Mononuclear cell (primary cell): ENCODE data around the gene XPNPEP3. TPM values are rescaled to one million over a fixed set of nuclear protein-coding genes. Genes with fewer than 3 reads are reported as not detected.
"Not testable (repeated sequence)": the region's sequence is repeated elsewhere in the genome, so short reads cannot be mapped to it uniquely, and the experiment has no call there.

ENCODE experiments used
- H3K27me3 ChIP-seq: 2 replicates; pipeline ENCODE4 v1.6.0; 2011; ENCODE audit warnings: low read length, control low read depth; ENCODE audit not compliant: insufficient read depth
- H3K4me1 ChIP-seq: 2 replicates; pipeline ENCODE4 v1.5.1; 2011; ENCODE audit warnings: mild to moderate bottlenecking, low read length, control low read depth; ENCODE audit not compliant: insufficient read depth
- H3K4me3 ChIP-seq: 2 replicates; pipeline ENCODE4 v1.5.1; 2011; ENCODE audit warnings: mild to moderate bottlenecking, low read length, moderate library complexity
- H3K9me3 ChIP-seq: 2 replicates; pipeline ENCODE4 v1.5.1; 2011; ENCODE audit warnings: low read depth, mild to moderate bottlenecking, control low read depth, low read length
- total RNA-seq: library from RNA; depleted of rRNA; stranded (reverse); fragments of >200 nt; gene quantifications from one replicate; pipeline ENCODE4 v1.2.3, GENCODE V29; 2012

XPNPEP3 gene
- total RNA-seq, 1 donor = 11.0 TPM

- Histone ChIP-seq H3K9me3 (no peaks in the 10 kb centered on the region), H3K4me1 (no peaks in the 10 kb centered on the region), H3K4me3 (no peak overlapping the region)
Measured at GRCh38 chr22:40844951-40845350, 12.0 kb upstream of the XPNPEP3 start.

GRCh38 chr22:40845816-40846215 lies 11.1 kb upstream of the XPNPEP3 start:
- H3K27me3 ChIP-seq, H3K4me3 ChIP-seq: not testable (repeated sequence)

More at GRCh38 chr22:40844951-40845350, 12.0 kb upstream of the XPNPEP3 start:
- H3K27me3 ChIP-seq = no peaks in the 10 kb centered on the region

GRCh38 chr22:40853333-40853732 lies 3.6 kb upstream of the XPNPEP3 start:
- peaks cover 34% of the 10 kb centered on the region for H3K4me1 ChIP-seq
- H3K27me3 ChIP-seq = no peaks in the 10 kb centered on the region
- no peaks in the 10 kb centered on the region for H3K9me3 ChIP-seq
- H3K4me3 ChIP-seq = no peak overlapping the region

More at GRCh38 chr22:40845816-40846215, 11.1 kb upstream of the XPNPEP3 start:
- H3K9me3 ChIP-seq, H3K4me1 ChIP-seq: not testable (repeated sequence)

- Histone ChIP-seq H3K4me1 (peaks cover 34% of the 10 kb centered on the region), H3K4me3 (no peak overlapping the region), H3K9me3 (no peaks in the 10 kb centered on the region), H3K27me3 (no peaks in the 10 kb centered on the region)
Measured at GRCh38 chr22:40853961-40854360, 3.0 kb upstream of the XPNPEP3 start.

- Histone ChIP-seq H3K9me3 (no peaks in the 10 kb centered on the region), H3K4me1 (peaks cover 34% of the 10 kb centered on the region), H3K4me3 (peak overlapping the region; percentile 90), H3K27me3 (no peaks in the 10 kb centered on the region)
Measured at GRCh38 chr22:40855071-40855978, 1.6 kb upstream of the XPNPEP3 start.

- Histone ChIP-seq H3K27me3 (no peaks in the 10 kb centered on the region), H3K9me3 (no peaks in the 10 kb centered on the region), H3K4me3 (peak overlapping the region; percentile 90), H3K4me1 (peaks cover 34% of the 10 kb centered on the region)
Measured at GRCh38 chr22:40855979-40856512, 902 bp upstream of the XPNPEP3 start.

DNA sequence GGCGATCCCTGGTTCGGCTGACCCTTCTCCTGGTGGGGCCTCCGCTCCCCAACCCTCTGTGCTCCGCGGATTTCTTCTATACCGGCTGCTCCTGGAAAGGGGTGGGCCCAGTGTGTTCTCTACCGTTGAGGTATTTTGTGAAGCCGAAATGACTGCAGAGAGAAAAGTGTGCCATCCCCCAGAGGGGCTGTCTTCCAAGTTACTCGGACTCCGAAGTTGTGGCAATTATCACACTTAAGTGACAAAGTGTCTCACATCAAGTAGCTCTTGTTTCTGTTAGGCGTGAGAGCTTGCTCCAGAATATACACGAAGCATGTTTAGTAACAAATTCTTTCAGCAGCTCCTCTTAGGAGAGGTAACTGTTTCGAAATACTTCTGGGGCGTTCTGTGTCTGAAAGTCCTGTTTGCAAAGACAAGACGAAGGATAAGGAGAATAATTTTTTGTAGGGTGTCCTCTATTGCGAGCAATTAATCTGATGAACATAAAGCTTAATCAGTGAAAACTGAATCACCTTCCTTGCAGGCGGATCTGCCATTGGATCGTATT lies 434 bp downstream of the XPNPEP3 start:
- no peaks in the 10 kb centered on the region for H3K9me3 ChIP-seq
- H3K4me3 ChIP-seq = peak overlapping the region; percentile 90
- peaks cover 34% of the 10 kb centered on the region for H3K4me1 ChIP-seq
- no peaks in the 10 kb centered on the region for H3K27me3 ChIP-seq

DNA sequence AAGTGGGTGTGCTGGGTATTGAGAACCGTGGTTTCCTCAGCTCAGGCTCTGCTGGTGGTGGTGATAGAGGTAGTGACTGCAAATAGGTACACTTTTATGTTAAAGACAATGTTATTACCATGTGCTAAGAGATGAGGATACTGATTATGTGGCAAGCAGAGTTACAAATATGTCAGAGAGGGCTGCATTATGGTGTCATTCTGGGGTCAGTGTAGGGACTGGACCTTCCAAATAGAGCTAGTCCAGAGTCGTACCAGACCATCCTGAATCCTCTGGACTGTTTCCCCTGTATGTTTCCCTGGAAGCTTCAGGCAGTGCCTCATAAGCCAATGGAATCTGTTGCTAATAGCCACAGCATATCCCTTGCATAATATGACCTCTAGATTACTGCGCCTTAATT lies 5.1 kb downstream of the XPNPEP3 start, which contains the start of gene DNAJB7:
Gene DNAJB7, minus strand, starts transcription at position 101 of the 400 bp plus-strand sequence. CDS start 119 bp downstream, outside the sequence.
- no peaks in the 10 kb centered on the region for H3K27me3 ChIP-seq
- no peaks in the 10 kb centered on the region for H3K9me3 ChIP-seq
- no peak within 1 kb of the TSS for H3K4me3 ChIP-seq
- peaks cover 24% of the 10 kb centered on the region for H3K4me1 ChIP-seq

GRCh38 chr22:40862537-40862936 lies 5.6 kb downstream of the XPNPEP3 start:
- Histone ChIP-seq H3K9me3 (no peaks in the 10 kb centered on the region), H3K4me3 (no peak overlapping the region), H3K4me1 (peaks cover 20% of the 10 kb centered on the region), H3K27me3 (no peaks in the 10 kb centered on the region)

DNA sequence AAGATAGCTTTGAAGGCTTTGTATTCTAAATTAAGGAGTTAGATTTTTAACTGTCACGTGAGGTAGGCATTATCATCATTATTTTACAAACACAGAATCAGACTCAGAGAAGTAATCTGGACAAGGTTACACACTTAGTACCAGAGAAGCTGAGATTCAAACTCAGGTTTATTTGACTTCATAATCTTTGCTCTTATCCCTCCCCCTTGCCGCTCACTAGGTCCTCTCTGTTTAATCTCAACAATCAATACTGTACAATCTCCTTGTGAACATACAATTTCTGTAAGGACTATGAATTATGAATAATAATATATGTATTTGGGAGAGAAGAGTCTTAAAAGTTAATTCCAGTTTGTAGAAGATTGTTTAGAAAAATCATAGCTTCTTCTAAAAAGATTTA lies 10.2 kb downstream of the XPNPEP3 start:
- Histone ChIP-seq H3K4me1 (peaks cover 12% of the 10 kb centered on the region), H3K27me3 (no peaks in the 10 kb centered on the region)

GRCh38 chr22:40868379-40868778 lies 11.4 kb downstream of the XPNPEP3 start:
- H3K9me3 ChIP-seq, H3K4me3 ChIP-seq, H3K27me3 ChIP-seq: not testable (repeated sequence)
- H3K4me1 ChIP-seq = peaks cover 12% of the 10 kb centered on the region

More for the DNA sequence above, 10.2 kb downstream of the XPNPEP3 start:
- H3K4me3 ChIP-seq = no peak overlapping the region
- no peaks in the 10 kb centered on the region for H3K9me3 ChIP-seq

- H3K4me3 ChIP-seq = no peak overlapping the region
- no peaks in the 10 kb centered on the region for H3K9me3 ChIP-seq
- H3K27me3 ChIP-seq = no peaks in the 10 kb centered on the region
- H3K4me1 ChIP-seq = no peaks in the 10 kb centered on the region
Measured at GRCh38 chr22:40874016-40874415, 17.1 kb downstream of the XPNPEP3 start.

DNA sequence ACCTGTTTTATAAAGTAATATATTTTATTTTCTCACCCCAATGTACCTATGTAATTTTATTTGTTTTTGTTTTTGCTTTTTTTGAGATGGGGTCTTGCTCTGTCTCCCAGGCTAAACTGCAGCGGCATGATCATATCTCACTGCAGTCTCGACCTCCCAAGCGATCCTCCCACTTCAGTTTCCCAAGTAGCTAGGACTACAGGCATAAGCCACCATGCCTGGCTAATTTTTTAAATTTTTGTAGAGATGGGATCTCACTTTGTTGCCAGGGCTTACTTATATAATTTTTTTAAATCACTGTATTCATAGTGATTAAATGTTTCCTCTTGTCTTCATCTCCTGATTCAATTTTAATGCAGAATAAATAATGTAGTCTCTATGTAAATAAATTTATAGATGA lies 18.2 kb downstream of the XPNPEP3 start:
- H3K4me1 ChIP-seq = no peaks in the 10 kb centered on the region
- H3K27me3 ChIP-seq = no peaks in the 10 kb centered on the region
- H3K4me3 ChIP-seq = no peak overlapping the region
- H3K9me3 ChIP-seq = no peaks in the 10 kb centered on the region

- Histone ChIP-seq H3K4me1 (no peaks in the 10 kb centered on the region), H3K27me3 (no peaks in the 10 kb centered on the region), H3K9me3 (no peaks in the 10 kb centered on the region), H3K4me3 (no peak overlapping the region)
Measured at GRCh38 chr22:40876907-40877306, 20.0 kb downstream of the XPNPEP3 start.

- no peaks in the 10 kb centered on the region for H3K27me3 ChIP-seq
- H3K4me1 ChIP-seq = no peaks in the 10 kb centered on the region
- no peaks in the 10 kb centered on the region for H3K9me3 ChIP-seq
- no peak overlapping the region for H3K4me3 ChIP-seq
Measured at GRCh38 chr22:40877488-40877887, 20.5 kb downstream of the XPNPEP3 start.
